Natural killer cell treated with Interleukin-12 subunit alpha and Interleukin-12 subunit beta and Interleukin-15 and Interleukin-18, amount 100 ng/mL, for 72 hours (primary cell): ENCODE data around the gene OBSCN. TPM values are rescaled to one million over a fixed set of nuclear protein-coding genes. Genes with fewer than 3 reads are reported as not detected.

ENCODE experiments used
- ATAC-seq, 2 donors: fragments of 150-1000 bp; cut with Tn5 transposase in 1 of 2; sonication (Bioruptor Pico), chemical (Tn5 transposase) in 1 of 2; 2 replicates each; pipeline ENCODE4 v1.10.0; 2021
- DNase-seq: peaks from one replicate; pipeline ENCODE4 v3.0.0; 2022; ENCODE audit warnings: low spot score
- H3K27ac Mint-ChIP-seq, 2 donors: 1 replicate in 1 of 2; 2 replicates in 1 of 2; pipeline ENCODE4 v1.8.0; 2022; ENCODE audit warnings: mixed read lengths in 2 of 2, mild to moderate bottlenecking in 1 of 2, moderate library complexity in 1 of 2
- H3K27me3 Mint-ChIP-seq, 2 donors: 1 replicate in 1 of 2; 2 replicates in 1 of 2; pipeline ENCODE4 v1.8.0; 2022; ENCODE audit warnings: mixed read lengths in 2 of 2
- H3K36me3 Mint-ChIP-seq: one replicate; pipeline ENCODE4 v1.8.0; 2022; ENCODE audit warnings: mixed read lengths
- H3K4me1 Mint-ChIP-seq, 2 donors: 1 replicate in 1 of 2; 2 replicates in 1 of 2; pipeline ENCODE4 v1.8.0; 2022; ENCODE audit warnings: low read depth in 2 of 2, mixed read lengths in 2 of 2, mild to moderate bottlenecking in 1 of 2
- H3K4me3 Mint-ChIP-seq: one replicate; pipeline ENCODE4 v1.8.0; 2022; ENCODE audit warnings: mixed read lengths
- H3K9me3 Mint-ChIP-seq: 2 replicates; pipeline ENCODE4 v1.8.0; 2022; ENCODE audit warnings: mixed read lengths
- total RNA-seq, 2 donors: library from RNA; stranded (reverse); gene quantifications; one replicate each; pipeline ENCODE4 v1.2.3, GENCODE V29; 2022

Gene OBSCN
- total RNA-seq, 2 donors from 2014 or later: 6.4 to 12.3 TPM

DNA sequence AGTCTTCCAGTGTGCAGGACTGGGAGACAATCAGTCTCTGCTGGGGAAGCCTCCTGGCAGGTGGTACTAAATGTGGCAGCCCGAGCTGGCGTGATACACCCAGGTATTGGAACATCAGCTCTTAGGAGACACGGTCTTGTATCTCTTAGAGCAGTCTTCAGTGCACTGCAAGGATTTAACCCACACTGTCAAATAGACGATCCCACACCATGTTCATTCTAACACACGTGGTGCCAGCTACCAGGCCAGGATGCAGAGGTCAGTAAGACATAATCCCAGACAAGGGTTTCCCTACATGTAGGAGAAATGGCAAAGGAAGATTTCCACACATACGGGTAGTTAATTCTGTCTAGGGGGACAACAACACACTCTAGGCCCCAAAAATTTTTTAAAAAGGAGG lies 190.1 kb downstream of the OBSCN start:
- H3K4me3 Mint-ChIP-seq: no peak overlapping the region
- no peak overlapping the region for H3K27ac Mint-ChIP-seq
- H3K27me3 Mint-ChIP-seq: no peaks in the 10 kb centered on the region
- H3K4me1 Mint-ChIP-seq: peaks cover 24 to 36% of the 10 kb centered on the region in 2 donors
- no peaks in the 10 kb centered on the region for H3K36me3 Mint-ChIP-seq
- no peak for ATAC-seq
- DNase-seq: no peak
- no peaks in the 10 kb centered on the region for H3K9me3 Mint-ChIP-seq

DNA sequence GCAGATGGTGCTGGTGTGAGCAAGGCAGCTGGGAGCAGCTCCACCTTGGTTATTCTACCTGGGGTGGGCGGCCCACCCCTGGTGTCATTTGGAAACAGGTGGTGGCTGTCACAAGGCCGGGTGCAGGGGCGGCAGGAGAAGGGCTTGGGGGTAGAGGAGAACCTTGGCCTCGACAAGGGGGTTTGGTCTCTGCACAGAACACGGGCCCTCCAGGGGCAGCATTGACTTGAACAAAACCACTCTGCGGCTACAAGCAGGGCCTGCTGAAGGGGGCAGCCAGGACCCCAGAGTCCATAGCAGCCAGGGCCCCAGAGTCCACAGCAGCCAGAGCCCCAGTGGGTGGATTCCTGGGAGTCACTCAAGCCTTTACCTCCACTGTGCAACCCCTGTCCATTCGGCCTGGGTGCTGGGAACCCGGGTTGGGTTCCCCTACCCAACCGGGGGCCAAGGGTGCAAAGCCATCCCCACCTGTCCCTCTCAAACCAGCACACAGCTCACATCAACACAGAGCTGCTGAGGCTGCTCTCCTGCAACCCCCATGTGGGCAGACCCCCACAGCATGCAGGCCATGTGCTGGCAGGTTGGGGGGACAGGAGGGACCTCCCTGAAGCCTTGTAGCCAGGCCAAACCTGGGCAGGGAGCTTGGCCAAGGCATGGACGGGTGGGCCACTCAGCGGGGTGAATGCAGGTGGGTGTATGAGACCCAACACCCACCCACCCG lies 191.1 kb downstream of the OBSCN start:
- H3K27ac Mint-ChIP-seq: no peak overlapping the region
- H3K27me3 Mint-ChIP-seq: no peaks in the 10 kb centered on the region
- DNase-seq: no peak
- no peak overlapping the region for H3K4me3 Mint-ChIP-seq
- ATAC-seq: no peak
- no peaks in the 10 kb centered on the region for H3K36me3 Mint-ChIP-seq
- H3K4me1 Mint-ChIP-seq: peaks cover 33 to 45% of the 10 kb centered on the region in 2 donors
- H3K9me3 Mint-ChIP-seq: no peaks in the 10 kb centered on the region

DNA sequence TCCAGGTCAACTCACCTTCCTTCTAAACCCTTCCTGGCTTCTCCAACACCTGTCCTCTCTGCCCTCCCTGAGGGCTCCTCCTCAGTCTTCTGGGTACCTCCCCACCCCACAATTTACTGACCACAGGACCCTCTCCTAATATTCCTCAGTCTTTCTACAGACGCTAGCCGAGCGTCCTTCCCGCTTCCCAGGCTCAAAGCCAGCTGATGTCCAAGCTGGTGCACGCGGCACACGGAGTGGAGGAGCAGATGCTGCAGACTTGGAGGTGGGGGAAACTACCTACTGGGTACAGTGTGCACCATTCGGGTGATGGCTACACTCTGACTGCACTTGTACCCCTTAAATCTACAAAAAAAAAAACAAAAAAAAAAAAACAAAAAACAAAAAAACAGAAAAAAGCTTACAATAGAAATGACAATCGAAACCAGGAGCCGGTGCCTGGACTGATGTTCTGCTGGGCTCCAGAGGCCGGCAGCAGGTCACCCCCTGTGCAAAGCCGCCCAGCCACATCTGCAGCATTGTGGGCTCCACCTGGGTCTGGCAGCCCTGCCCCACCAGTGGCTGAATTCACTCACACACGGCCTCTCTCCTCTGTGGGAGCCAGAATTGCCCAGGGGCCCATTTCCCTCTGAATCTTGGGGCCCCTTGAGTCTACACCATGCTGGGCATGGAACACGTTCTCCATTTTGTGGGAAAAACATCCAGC lies 191.8 kb downstream of the OBSCN start:
- ATAC-seq: no peak
- Mint-ChIP-seq H3K27ac (no peak overlapping the region), H3K9me3 (no peaks in the 10 kb centered on the region), H3K4me3 (no peak overlapping the region), H3K36me3 (peaks cover 1% of the 10 kb centered on the region), H3K27me3 (no peaks in the 10 kb centered on the region), H3K4me1 (peaks cover 41 to 53% of the 10 kb centered on the region in 2 donors)
- DNase-seq: no peak

DNA sequence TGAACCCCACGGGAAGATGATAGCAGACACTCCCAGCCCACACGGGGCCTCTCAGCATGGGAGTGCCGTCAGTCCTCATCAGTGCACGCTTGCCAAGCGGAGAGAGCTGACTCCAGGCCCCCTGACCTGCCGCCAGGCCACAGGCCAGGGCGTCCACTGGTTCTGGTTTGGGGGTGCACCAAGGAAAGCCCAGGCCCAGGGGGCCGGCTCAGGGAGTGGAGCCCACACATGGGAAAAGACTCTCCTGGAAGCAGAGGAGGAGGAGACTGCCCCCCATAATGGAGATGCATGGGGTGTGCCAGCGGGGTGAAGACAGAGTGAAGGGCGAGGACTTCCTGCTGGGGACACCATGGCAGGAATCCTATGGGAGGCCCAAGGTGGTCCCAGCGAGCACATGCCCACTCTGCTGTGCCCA lies 192.4 kb downstream of the OBSCN start:
- Mint-ChIP-seq H3K4me3 (no peak overlapping the region), H3K9me3 (no peaks in the 10 kb centered on the region), H3K27me3 (no peaks in the 10 kb centered on the region), H3K4me1 (peaks cover 46 to 57% of the 10 kb centered on the region in 2 donors), H3K27ac (no peak overlapping the region), H3K36me3 (peaks cover 7% of the 10 kb centered on the region)
- DNase-seq: no peak
- no peak for ATAC-seq

DNA sequence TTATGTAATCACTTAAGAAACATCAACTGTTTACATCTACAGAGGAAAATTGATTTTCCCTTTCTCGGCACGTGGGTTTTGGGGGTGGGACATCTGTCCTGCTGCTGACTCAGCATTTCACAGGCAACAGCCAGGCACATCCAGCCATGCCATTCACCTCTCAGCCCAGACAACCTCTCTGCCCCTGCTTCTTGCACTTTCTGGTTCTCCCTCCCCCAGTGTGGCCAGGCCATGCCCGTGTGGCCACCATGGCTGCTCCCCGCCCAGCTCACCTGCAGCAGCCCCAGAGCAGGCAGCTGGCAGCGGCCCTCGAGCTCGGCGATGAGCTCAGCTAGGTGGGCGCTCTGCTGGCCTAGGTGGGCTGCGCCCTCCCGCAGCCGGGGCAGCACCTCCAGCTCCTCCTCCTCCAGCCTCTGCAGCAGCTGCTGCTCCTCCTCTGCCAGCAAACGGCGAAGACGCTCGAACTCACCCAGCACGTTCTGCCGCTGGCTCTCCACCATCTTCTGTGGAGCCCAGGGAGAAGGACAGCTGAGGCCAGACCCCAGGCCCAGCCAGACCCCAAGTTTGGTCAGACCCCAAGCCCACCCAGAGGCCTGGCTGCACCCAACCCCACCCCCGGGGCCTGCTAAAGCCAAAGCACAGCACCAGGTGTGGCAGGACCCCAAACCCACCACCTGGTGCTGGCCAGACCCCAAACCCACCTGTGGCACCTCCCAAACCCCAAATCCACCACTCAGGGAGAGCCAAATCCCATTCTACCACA lies 193.0 kb downstream of the OBSCN start:
- Mint-ChIP-seq H3K27ac (peak overlapping the region; percentile 78 to 91), H3K4me3 (no peak overlapping the region), H3K4me1 (peaks cover 53 to 61% of the 10 kb centered on the region in 2 donors), H3K27me3 (no peaks in the 10 kb centered on the region), H3K36me3 (peaks cover 7% of the 10 kb centered on the region), H3K9me3 (no peaks in the 10 kb centered on the region)
- ATAC-seq (no peak), DNase-seq (no peak)

DNA sequence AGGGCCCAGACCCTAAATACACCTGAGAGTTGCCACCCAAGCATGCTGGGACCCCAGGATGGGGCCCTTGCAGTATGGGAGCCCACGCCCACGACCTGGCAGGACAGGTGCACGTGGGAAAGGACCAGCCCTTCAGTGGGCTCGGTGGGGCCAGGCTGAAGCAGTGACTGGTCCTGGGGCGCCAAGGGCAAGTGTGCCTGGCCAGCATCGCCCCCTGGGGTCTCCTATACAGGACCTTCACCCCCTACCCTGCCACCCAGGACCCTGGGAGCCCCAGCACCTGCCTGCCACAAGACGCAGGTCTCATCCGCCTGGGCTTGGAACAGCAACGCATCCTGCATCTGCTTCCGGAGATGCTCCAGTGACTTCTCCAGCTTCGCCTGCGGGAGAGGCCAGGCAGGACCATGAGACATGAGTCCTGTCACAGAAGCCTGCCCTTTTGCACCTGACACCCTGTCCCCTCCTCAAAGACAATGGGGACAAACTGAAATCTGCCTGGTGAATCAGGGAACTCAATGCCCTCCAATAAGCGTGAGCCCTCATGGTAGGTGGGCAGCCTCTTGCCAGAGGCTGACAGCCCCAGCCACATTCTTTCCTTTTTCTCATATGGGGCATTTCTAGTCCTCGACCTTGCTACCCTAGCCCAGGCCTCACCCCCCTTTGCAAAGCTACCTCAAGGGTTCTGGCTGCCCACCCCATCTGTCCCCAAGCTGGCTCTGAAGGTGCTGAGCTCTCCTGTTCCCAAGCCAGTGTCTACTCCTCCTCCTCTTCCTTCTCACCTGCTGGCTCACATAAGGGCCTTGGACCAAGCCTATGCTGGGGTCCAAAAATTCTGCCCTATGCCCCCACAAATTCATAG lies 194.2 kb downstream of the OBSCN start:
- H3K27me3 Mint-ChIP-seq: no peaks in the 10 kb centered on the region
- ATAC-seq: no peak

DNA sequence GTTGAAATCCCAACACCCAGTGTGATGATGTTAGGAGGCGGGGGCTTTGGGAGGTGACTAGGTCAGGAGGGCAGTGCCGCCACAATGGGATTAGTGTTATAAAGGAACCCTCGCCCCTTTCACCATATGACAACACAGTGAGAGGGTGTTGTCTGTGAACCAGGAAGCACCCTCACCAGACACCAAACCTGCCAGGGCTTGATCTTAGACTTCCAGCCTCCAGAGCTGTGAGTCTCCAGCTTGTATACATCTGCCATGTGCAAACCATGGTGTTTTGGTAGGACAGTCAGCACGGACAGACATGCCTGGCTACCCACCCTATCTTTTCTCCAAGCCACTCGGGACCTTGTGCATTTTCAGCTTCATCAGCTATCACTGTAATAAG lies 194.8 kb downstream of the OBSCN start:
- H3K27ac Mint-ChIP-seq: peak overlapping the region; percentile 78 to 91
- peaks cover 7% of the 10 kb centered on the region for H3K36me3 Mint-ChIP-seq
- H3K9me3 Mint-ChIP-seq: no peaks in the 10 kb centered on the region
- H3K27me3 Mint-ChIP-seq: no peaks in the 10 kb centered on the region
- ATAC-seq (no peak), DNase-seq (no peak)
- H3K4me3 Mint-ChIP-seq: peak overlapping the region; percentile 96
- H3K4me1 Mint-ChIP-seq: peaks cover 46 to 59% of the 10 kb centered on the region in 2 donors

More for the DNA sequence above, 194.2 kb downstream of the OBSCN start:
- Mint-ChIP-seq H3K4me1 (peaks cover 48 to 61% of the 10 kb centered on the region in 2 donors), H3K27ac (peak overlapping the region; percentile 78 to 91), H3K4me3 (no peak overlapping the region), H3K36me3 (peaks cover 7% of the 10 kb centered on the region), H3K9me3 (no peaks in the 10 kb centered on the region)
- no peak for DNase-seq

DNA sequence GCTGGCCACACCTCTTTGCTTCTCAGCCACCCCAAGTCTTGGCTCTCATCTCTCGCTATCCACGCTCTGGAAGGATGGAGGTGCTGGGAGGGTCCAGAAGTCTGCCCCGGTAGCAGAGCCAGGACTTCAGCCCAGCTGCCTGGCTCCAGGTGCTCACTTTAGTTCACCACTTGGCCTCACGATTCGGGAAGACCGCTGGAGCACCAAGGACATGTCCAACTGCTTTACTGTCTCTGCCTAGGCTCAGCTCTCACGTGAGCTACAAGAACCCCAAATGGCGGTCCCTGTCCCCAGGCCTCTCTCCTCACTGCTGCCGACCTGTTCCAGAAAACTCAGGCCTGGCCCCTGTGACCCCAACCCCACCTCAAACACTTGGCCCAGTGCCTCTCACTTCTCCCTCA lies 195.4 kb downstream of the OBSCN start:
- no peaks in the 10 kb centered on the region for H3K9me3 Mint-ChIP-seq
- DNase-seq (no peak), ATAC-seq (no peak)
- peaks cover 45 to 55% of the 10 kb centered on the region in 2 donors for H3K4me1 Mint-ChIP-seq
- H3K27ac Mint-ChIP-seq: peak overlapping the region; percentile 78 to 91
- peaks cover 7% of the 10 kb centered on the region for H3K36me3 Mint-ChIP-seq
- H3K27me3 Mint-ChIP-seq: no peaks in the 10 kb centered on the region
- peak overlapping the region; percentile 96 for H3K4me3 Mint-ChIP-seq

DNA sequence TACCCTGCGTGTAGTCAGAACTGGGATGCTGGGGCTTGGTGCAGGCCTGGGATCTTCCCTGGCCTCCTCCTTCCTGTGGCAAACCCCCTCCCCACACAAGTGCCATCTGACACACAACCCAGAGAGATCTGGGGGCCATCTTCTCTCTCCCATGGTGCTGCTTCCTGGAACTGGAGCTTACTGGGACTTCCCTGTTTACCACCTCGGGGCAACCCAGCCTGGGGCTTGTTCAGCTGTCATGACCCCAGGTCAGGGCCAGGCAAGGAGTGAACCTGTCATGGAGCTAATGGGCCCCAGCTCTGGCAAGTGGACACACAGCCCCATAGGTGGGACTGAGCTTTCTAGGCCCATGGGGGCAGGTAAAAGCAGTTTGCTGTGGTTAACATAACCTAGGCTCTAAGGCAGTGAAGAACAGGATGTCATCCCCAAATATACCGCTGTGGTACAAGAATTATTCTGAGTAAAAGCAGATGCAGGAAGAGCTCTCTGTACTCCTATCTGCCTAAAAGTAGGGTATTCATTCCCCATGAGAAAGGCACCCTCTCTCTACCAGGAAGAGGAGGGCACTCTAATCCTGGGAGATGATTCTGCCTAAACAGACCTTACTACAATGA lies 196.4 kb downstream of the OBSCN start:
- peak overlapping the region; percentile 78 to 91 for H3K27ac Mint-ChIP-seq
- ATAC-seq (peak in 1 of 2 donors; percentile 1), DNase-seq (peak; percentile 67)
- no peaks in the 10 kb centered on the region for H3K27me3 Mint-ChIP-seq
- H3K4me3 Mint-ChIP-seq: peak overlapping the region; percentile 96
- H3K36me3 Mint-ChIP-seq: peaks cover 7% of the 10 kb centered on the region
- peaks cover 49 to 57% of the 10 kb centered on the region in 2 donors for H3K4me1 Mint-ChIP-seq
- H3K9me3 Mint-ChIP-seq: no peaks in the 10 kb centered on the region

DNA sequence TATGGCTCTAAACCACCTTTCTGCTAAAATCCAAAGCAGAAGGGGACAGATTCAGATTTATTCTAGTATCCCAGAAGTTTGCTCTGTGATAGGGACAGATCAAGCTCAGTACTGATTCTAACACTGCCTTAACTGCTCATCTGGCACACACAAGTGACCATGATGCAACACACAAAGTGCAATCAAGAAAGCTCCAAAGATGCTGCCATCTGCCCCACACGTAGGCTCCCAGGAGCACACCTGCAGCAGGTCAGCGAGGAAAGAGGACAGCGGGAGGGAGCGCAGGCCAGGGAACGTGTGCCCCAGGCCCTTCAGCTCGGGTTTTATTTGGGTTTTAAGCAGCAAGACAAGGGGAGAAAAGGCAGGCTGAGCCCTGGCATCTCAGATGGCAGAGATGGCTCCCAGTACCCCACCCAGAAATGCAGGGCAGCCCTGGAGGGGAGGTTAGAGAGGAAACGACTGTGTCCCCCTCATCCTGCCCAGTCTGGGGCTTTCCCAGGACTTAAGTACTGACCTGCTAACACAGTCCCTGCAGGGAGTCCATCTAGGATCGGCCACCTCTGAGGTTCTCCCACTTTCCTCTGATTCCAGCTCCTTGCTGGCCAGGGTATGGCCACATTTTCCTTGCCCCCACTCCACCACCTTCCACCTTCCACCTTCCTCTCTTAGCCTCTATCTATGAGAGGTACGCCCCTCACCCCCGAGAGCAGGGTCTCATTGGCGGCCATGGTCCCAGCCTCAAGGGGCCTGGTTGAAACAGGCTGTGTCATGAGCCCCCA lies 197.5 kb downstream of the OBSCN start:
- peaks cover 49 to 53% of the 10 kb centered on the region in 2 donors for H3K4me1 Mint-ChIP-seq
- peaks cover 7% of the 10 kb centered on the region for H3K36me3 Mint-ChIP-seq
- no peak for DNase-seq
- no peaks in the 10 kb centered on the region for H3K27me3 Mint-ChIP-seq
- no peak for ATAC-seq
- peak overlapping the region; percentile 78 to 91 for H3K27ac Mint-ChIP-seq
- no peaks in the 10 kb centered on the region for H3K9me3 Mint-ChIP-seq
- H3K4me3 Mint-ChIP-seq: peak overlapping the region; percentile 96

DNA sequence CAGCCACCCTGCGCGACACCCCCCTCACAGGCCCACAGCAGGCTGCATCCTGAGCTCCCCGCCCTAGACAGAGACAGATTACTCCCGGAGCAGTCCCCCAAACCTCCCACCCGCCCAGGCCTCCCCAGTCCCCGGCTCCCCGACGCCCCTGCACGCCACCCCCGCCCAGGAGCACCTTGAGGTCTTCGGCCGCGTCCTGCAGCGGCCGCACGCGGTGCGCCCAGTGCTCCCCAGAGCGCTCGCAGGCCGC lies 198.1 kb downstream of the OBSCN start:
- peak overlapping the region; percentile 78 to 91 for H3K27ac Mint-ChIP-seq
- no peak for DNase-seq
- no peaks in the 10 kb centered on the region for H3K27me3 Mint-ChIP-seq
- peaks cover 48 to 49% of the 10 kb centered on the region in 2 donors for H3K4me1 Mint-ChIP-seq
- H3K4me3 Mint-ChIP-seq: peak overlapping the region; percentile 96
- peak in 1 of 2 donors; percentile 0 for ATAC-seq
- H3K36me3 Mint-ChIP-seq: peaks cover 7% of the 10 kb centered on the region
- H3K9me3 Mint-ChIP-seq: no peaks in the 10 kb centered on the region

DNA sequence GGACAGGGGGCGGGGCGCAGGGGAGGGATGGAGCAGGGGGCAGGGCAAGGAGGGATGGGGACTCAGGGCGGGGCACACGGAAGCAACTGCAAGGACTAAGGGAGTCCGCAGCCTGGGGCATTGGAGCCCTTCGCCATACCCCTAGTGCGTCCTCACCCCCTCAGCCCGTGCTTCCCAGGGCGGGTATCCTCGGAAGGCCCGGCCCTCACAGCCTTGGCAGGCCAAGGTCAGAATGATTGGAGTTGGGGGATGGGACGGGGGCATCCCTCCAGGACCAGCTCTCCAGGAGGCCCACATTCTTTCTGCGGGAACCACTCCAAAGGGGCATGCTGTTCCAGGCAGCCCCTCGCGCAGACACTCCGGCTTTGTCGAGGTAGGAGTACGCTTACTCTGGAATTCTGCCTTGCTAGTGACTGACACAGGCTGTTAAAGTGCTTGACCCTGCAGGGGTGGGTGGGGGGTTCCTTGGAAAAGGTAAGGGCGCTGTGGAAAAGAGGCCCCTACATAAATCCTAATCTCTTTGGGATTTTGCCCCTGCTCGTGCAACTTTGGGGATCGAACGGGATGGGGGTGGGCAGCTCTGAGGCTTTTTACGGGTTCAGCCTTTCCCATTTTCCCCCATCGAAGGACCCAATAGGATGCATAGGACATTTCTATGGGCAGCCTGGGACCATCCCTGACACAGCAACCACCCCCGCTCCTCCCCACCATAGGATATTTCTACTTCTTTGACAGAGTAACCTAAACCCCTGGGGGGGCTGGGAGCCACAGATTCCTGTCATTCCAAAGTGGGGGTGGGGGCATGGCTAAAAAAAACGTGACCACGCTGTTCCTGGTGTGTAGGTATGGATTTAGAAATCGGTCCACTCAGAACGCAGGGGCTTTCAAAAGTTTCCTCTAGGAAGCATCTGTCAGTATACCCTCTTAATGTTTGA lies 199.5 kb downstream of the OBSCN start:
- Mint-ChIP-seq H3K9me3 (no peaks in the 10 kb centered on the region), H3K27me3 (no peaks in the 10 kb centered on the region), H3K4me3 (peak overlapping the region; percentile 96), H3K27ac (peak overlapping the region; percentile 78 to 91), H3K36me3 (peaks cover 7% of the 10 kb centered on the region), H3K4me1 (peaks cover 37 to 42% of the 10 kb centered on the region in 2 donors)
- DNase-seq: no peak
- no peak for ATAC-seq
